DMS 273 (cell line): ENCODE data around the gene CD276.
A peak's percentile ranks its signal among the peaks of the same experiment; 100 is the strongest.
"Not testable (repeated sequence)": the region's sequence is repeated elsewhere in the genome, so short reads cannot be mapped to it uniquely, and the experiment has no call there.

Source experiments
- DNase-seq: peaks from one replicate; lab custom pipeline; 2025; ENCODE audit not compliant: unreplicated experiment; lab: John Stamatoyannopoulos, UW

The CD276 gene

DNA sequence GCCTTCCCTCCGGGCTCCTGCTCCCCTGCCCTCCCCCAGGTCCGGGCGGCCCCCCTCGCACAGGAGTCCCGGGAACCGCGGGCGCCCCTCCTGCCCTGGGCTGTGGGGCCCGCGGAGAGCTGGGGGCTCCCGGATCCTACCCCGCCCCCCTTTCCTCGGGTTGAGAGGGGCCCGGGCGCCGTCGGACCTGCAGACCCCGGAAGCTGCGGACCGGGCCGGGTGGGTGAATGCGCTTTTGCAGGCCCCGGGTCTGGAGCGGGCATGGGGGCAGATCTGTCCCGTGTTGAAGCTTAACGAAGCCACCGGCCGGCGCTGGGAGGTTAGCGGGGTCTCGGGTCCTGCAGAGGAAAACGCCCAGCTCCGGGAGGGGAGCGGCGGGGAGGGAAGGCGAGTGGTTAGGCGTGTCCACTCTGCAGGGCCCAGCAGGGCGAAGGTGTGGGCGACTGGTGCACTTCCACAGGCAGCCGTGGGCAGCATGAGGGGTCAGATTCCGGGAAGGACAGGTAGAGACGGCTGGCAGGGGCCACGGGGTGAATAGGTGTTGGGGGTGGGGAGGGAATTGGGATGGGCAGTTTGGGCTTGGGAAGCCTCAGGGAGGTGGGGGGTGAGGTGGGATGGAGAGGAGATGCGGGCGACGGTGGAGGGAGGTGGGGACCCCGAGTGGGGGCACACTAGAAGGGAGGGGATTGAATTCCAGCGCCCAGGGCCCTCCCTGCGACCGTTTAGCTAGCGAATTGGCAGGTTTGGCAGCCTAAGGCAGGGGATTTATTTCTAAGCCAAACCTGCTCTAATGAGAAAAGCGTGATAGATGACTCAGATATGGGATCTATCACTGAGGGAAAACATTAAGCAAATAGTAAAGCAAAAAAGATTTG is 635 bp downstream of the CD276 start:
- no peak for DNase-seq

DNA sequence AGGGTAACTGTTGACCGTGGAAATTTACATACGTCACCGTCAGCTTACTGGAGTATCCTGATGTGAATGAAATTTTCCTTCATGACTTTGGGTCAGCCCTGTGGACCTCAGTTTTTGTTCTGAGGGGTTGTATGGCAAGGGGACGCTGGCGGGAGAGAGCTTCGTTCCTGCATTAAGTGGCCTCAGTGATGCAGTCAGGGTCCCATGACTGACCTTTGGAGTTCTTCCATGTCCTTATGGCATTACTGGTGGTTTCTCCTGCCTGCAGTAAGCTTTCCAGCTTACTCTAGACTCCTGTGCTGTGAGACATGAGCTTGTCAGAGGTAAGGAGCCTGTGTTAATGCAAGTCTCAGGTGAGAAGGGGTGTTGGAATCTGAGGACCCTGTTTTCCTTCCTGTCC is 1.8 kb downstream of the CD276 start:
- DNase-seq: no peak

DNA sequence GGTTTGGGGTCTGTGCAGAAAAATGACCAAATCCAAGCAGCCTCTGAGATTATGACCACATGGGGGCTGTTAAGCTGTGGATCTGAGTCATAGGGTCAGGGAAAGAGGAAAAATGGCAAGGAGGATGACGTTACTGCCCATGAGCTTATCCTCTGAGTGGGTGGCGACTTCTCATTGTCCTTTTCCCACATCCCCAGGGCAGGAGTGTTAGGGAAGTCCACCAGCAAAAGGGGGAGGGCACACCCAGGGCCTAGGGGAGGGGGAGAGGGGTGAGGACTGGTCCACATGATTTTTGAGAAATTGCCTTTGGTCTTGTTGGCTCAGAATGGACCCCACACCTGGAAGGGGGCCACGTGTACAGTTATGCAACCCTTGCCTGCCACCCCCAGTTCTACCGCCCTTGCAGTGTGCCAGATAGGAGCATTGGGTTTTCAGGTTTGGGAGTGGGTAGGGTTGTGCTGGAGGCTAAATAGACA is 2.6 kb downstream of the CD276 start:
- DNase-seq: no peak

DNA sequence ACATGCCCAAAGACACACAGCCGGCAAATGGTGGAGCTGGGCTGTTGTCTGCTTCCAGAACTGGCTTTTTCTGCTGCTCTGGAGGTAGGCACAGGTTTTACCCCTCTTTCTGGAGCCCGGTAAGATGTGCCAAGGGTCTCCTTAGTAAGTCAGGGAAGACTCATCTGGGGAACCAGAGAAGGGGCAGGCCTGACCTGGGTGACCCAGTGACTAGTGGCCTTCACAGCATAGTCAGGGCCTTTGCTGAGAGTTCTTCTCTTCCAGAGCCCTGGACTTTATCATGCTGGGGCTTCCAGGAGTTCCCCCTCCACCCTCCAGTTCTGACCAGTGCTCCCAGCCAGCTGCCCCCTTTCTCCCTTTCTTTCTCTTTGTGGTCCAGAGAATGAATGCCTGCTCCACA is 3.2 kb downstream of the CD276 start:
- DNase-seq: no peak

DNA sequence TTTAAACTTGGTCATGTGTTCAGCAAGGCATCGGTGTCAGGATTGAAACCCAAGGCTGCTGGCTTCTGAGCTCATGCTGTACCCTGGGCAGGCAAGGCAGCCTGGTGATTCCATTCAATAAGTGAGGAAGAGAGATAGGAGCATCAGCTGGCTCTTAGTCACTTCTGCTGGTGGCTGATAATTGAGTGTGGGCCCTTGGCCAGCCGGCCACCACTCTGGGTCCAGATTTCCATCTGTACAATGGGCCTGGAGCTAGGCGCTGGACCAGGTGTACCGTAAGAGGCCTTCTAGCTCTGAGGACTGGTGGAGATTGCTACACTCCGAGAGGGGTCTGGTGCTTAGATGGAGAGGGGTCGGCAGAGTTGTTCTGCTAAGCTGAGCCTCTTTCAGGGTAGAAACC is 4.3 kb downstream of the CD276 start:
- no peak for DNase-seq

DNA sequence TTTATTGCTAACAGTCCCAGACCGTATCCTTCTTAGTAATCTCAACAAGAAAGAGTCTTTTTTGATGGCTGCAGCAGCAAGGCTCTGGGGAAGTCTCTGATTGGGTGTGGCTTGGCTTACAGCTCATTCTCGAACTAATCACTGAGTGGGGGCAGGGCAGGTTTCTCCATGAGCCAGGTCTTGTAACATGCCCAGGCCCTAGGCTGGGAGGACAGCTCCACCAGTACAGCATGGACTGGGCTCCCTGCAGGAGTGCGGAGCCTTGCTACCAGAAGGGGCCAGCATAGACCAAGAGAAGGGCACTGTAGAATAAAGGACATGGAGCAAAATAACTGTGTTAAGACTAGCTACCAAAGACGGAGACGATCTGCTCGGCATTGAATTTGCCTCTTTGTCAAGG is 7.2 kb downstream of the CD276 start:
- DNase-seq: no peak

DNA sequence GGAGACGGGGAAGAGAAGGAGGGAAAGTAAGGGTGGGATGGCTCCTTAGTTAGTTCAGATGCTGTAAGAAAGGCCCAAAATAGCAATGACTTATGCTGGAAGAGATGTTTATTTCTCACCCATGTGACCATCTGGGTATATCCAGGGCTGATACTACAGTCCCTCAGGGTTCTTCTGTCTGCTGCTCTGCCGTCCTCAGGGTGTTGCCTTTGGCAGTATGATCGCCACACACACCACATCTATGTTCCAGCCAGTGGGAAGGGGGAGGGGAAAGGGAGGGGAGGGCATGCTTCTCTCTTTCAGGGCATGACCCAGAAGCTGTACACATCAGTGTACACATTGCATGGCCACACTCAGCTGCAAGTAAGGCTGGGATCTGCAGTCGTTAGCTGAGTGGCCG is 10.2 kb downstream of the CD276 start:
- DNase-seq: no peak

DNA sequence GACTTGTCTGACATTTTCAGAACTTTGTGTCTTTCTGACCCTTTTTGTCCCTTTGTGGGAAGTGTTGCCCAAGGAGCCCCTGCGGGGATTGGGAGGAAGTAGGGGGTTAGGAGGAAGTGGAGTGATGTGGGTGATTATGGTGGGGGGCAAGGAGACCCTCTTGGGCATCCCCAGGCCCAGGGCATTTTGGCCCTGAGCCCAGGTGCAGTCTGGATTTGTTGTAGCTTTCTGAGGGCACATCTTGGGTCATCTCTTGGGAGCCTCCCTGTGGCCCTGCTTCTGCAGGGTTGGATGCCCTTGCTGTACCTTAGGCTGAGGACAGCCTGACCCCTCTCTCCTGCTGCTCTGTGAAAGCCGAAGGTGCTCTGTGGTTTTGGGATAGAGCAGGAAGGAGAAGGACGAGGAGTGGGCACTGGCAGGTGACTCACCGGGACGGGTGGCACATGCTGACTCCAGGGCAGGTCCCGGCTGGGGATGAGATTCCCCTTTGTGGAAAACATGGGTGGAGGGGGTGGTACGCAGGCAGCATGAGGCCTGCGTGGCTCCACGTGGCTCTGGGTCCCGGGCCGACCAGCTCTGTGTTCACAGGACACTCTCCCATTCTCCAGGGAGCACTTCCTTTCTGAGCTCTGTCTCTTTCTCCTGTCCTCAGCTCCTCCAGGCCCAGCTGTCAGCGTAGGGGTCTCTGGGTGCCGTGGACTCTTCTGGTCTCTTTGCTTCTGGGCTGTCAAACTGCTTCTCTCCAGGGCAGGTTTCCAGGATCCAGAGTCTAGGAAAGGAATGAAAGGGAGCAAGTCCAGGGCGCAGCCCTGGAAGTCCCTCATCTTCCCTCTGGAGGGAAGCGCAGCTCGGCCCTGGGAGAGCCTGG is 11.8 kb downstream of the CD276 start:
- DNase-seq: no peak

DNA sequence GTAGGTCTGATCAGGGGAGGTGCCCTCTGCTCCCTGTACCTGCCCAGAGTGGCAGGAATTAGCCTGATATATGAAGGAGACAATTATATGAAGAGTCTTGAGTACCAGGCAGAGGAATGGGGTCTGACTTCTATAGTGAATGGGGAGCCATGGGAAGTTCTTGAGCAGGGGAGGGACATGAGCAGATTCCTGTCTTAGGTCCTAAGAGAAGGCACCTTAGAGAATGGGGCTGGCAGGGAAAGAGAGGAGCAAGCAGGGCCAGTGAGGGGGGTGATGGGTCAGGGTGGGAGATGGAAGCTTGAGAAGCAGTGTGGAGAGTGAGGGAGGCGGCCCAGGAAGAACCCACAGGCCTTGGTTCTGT is 12.4 kb downstream of the CD276 start:
- no peak for DNase-seq

DNA sequence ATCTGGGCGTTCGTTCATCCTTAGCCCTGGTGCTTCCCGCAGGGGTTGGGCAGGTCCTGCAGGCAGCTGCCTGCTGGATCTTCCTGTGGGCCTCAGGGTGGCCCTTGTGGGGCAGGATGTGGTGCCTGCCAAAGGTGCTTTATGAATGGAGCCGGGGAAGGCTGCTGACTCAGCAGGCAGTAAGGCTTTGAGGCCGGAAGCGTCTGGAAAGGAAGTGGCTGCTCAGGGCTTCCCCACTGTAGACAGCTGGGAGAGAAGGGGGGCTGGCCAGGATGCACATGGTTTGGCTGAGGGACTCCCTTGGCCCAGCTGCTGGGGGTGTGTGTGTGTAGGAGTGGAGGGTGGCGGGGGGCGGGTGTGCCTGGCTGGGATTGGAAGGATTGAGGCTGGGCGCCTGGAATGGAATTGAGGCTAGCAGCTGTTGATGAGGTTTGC is 12.9 kb downstream of the CD276 start:
- peak; percentile 95 for DNase-seq

DNA sequence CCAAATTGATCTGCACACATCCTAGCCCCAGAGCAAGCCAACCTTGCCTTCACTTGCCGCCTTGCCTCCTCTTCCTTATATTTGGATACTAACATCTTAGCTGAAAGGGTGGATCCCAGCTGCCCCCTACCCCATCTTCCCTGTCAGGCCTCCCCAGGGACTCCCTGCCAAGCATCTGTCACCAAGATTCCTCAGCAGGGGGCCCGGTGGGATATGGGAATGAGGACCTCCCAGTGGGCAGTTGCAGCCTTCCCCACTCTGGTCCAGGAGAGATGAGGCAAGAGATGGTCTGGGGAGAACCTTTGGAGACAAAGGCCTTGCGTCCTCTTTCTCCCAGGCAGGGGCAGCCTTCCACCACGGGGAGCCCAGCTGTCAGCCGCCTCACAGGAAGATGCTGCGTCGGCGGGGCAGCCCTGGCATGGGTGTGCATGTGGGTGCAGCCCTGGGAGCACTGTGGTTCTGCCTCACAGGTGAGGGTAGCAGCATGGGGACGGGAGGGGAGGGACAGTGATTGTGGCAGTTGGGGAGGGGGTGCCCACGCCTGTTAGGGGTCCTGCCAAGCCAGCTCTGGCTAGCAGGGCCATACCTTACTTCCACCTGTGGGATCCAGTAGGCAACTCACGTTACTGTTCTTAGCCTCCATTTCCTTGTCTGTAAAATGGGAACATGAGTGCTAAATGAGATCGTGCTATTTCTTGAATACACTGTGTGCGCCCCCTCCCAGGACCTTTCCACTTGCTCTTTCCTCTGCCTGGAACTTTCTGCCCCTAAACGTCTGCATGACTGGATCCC is 15.3 kb downstream of the CD276 start:
- no peak for DNase-seq

DNA sequence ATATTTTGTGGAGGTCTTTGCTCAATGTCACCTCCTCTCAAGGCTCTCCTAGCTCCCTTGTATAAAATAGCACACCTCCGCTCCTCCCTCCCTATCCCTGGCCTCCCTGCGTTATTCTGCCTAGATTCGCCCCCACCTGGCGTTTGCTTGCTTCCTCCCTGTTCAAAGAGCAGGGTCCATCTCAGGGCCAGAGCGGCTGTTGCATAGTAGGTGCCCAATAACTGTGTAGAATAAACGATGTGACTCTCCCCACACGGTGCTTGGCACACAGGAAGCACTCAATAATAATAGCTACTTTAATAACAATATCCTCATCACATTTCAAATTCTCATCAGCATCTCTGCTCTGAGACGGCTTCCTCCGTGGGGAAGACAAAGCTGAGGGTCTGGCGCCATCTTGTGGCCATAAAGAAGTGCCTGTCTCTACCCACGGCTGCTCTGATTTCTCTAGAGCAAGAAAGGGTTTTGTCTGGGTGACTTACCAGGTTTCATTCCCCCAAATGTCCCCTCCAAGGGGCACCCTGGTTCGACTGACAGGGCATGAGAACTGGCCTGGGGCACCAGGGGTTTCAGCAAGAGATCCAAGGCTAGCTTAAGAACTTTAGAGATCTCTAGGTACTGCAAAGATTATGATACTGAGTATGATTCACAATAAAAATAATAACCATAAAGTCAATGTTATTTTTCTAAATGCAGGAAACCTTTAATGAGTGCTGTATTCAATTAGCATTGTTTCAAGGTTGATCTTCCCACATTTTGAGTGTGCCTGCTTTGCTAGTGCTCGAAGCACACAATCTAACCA is 16.1 kb downstream of the CD276 start:
- peak; percentile 84 for DNase-seq

DNA sequence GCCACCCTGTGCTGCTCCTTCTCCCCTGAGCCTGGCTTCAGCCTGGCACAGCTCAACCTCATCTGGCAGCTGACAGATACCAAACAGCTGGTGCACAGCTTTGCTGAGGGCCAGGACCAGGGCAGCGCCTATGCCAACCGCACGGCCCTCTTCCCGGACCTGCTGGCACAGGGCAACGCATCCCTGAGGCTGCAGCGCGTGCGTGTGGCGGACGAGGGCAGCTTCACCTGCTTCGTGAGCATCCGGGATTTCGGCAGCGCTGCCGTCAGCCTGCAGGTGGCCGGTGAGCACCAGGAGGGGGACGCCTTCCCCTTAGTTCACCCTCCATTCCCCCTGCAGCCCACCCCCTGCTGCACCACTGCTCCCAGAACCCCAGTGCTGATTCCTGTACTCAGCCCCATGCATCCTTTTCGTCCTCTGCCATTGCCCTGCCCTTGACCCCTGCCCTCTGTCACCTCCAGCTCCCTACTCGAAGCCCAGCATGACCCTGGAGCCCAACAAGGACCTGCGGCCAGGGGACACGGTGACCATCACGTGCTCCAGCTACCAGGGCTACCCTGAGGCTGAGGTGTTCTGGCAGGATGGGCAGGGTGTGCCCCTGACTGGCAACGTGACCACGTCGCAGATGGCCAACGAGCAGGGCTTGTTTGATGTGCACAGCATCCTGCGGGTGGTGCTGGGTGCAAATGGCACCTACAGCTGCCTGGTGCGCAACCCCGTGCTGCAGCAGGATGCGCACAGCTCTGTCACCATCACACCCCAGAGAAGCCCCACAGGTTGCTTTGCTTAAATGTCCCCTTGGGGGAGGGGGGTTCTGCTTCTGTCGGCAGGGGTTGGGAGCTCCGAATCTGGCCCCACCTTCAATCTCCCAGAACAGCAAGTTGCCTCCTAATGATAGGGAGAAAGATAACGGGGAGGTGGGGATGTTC is 18.4 kb downstream of the CD276 start:
- not testable (repeated sequence) for DNase-seq

DNA sequence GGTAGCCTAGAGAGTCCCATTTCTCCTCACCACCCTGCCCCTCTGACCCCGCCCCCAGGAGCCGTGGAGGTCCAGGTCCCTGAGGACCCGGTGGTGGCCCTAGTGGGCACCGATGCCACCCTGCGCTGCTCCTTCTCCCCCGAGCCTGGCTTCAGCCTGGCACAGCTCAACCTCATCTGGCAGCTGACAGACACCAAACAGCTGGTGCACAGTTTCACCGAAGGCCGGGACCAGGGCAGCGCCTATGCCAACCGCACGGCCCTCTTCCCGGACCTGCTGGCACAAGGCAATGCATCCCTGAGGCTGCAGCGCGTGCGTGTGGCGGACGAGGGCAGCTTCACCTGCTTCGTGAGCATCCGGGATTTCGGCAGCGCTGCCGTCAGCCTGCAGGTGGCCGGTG is 19.4 kb downstream of the CD276 start:
- DNase-seq: not testable (repeated sequence)

DNA sequence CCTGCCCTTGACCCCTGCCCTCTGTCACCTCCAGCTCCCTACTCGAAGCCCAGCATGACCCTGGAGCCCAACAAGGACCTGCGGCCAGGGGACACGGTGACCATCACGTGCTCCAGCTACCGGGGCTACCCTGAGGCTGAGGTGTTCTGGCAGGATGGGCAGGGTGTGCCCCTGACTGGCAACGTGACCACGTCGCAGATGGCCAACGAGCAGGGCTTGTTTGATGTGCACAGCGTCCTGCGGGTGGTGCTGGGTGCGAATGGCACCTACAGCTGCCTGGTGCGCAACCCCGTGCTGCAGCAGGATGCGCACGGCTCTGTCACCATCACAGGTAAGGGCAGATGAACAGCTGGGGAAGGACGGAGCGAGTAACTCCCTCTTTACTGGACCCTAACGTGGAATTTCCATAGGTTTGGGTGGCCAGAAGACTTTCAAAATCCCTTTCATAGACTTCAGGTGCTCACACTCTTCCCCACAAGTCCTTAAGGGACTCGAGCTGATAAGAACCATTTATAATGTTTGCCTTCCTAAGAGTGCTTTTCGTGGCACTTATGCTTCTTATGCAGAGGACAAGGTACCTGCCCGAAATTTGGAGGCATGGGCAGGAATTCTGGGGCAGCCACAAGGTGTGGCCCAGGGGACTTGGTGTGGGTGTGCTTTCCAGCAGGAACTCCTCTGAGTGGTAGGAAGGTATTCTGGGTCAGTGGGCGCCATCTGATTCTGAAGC is 20.1 kb downstream of the CD276 start:
- not testable (repeated sequence) for DNase-seq

DNA sequence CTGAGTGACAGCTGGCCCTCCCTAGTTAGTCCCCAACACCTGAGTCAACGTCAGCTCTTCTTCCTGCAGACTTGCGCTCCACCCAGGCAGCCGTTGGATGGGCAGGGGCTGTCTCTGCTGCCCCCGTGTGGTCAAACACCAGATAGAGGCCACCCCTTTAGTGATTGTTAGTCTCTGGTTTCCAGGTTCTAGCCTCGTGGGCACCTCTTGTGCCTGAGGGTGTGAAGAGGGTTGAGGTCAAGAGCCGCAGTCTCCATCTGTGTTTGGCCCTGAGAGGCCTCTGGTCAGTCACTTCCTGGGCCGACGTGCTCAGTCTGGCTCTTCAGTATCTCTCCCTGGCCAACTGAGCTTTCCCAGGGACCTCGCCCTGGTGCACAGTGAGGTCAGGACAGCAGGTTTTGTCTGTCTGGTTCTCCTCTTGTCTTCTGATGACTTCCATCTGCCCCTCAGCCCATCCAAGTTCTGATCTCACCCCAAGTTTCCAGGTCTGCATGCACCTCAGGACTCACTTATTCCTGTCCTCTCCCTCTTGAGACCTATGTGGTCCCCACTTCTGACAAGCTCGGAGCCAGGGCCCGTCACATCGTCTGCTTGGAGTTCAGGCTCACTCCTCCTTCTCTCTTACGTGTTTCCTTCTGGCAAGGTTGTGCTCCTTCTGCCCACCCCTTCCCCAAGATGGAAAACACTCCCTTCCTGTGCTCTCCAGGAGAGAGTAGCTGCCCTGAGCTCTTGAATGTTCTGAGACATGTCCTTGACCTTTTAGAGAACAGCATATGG is 20.9 kb downstream of the CD276 start:
- peak; percentile 73 for DNase-seq

DNA sequence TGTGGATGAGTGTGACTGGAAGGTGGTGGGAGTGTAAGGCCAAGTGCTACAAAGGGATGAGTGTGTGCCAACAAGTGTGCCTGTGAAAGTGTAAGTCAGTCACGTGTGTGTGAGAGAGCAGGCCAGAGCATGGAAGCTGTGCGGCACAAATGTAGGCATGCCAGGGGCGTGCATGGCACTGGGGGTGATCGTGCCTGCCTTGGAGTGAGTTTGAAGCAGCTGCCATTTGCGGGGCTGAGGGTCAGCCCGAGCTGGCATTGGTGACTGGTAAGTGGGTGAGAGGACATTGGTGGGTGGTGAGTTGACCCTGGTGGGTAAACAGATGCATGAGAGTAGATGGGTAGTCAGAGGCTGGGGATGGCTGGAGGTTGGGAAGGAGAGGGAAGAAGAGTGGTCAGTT is 24.5 kb downstream of the CD276 start:
- DNase-seq: no peak

DNA sequence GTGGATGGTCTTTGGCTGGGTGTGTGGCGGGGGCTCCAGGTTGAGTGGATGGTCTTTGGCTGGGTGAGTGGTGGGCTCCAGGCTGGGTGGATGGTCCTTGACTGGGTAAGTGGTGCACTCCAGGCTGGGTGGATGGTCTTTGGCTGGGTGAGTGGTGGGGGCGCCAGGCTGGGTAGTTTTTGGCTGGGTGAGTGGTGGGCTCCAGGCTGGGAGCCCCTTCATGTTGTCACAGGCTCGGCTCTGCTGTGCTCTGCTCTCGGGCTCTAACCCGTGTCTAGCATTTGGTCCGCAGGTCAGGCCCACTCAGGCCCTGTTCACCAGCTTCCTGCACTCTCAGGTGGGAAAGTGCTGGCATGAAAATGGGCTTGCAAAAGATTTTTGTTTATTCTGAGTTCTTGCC is 25.1 kb downstream of the CD276 start:
- no peak for DNase-seq
